SK-N-SH (cell line): ENCODE results near the gene RNLS. TPM values are rescaled to one million over a fixed set of nuclear protein-coding genes. Genes with fewer than 3 reads are reported as not detected.

Source experiments
- CTCF ChIA-PET: fragments of 300-600, 350-600 bp; formaldehyde crosslinking; extraction: SDS; loops from one replicate; lab custom pipeline; 2021; lab: Yijun Ruan, JAX
- POLR2A ChIA-PET: fragments of 350-600 bp; sonication (Branson Sonifier 250); formaldehyde crosslinking; extraction: SDS; loops from one replicate; lab custom pipeline; 2020; ENCODE audit warnings: antibody characterized with exemption, inconsistent platforms; lab: Yijun Ruan, JAX
- DNase-seq: peaks from one replicate; pipeline ENCODE4 v3.0.0; 2012
- H2AFZ ChIP-seq: fragments of 200-600 bp; sonication (generic); 2 replicates; pipeline ENCODE4 v1.8.1; 2016; ENCODE audit warnings: antibody characterized with exemption, mild to moderate bottlenecking, low read depth
- H3F3A ChIP-seq: fragments of 200-600 bp; sonication (generic); replicated peaks from 2 replicates; pipeline ENCODE3; 2016; ENCODE audit warnings: antibody characterized with exemption, mild to moderate bottlenecking; ENCODE audit not compliant: insufficient read depth
- H3K27ac ChIP-seq, 2 experiments: fragments of 200-500 bp in 1 of 2; fragments of 200-600 bp in 1 of 2; sonication (Bioruptor generic) in 1 of 2; sonication (generic), shearing (Covaris generic) in 1 of 2; 2 replicates each; pipeline versions ENCODE4 v1.5.1 to v1.6.1; 2014 to 2016; ENCODE audit warnings: low read depth in 2 of 2, inconsistent platforms in 1 of 2, low read length in 1 of 2, mild to moderate bottlenecking in 1 of 2, mixed read lengths in 1 of 2
- H3K27me3 ChIP-seq: fragments of 200-600 bp; sonication (generic), shearing (Covaris generic); 2 replicates; pipeline ENCODE4 v1.6.1; 2016; ENCODE audit warnings: mixed run types; ENCODE audit not compliant: insufficient read depth
- H3K36me3 ChIP-seq, 2 experiments: fragments of 200-500 bp in 1 of 2; fragments of 200-600 bp in 1 of 2; sonication (Bioruptor generic) in 1 of 2; sonication (generic) in 1 of 2; replicated peaks in 1 of 2; 2 replicates each; pipeline versions ENCODE3 to v1.5.1; 2014 to 2016; ENCODE audit warnings: low read length in 1 of 2, mild to moderate bottlenecking in 1 of 2; ENCODE audit not compliant: insufficient read depth in 2 of 2, control insufficient read depth in 1 of 2
- H3K4me1 ChIP-seq, 2 experiments: fragments of 200-500 bp in 1 of 2; fragments of 200-600 bp in 1 of 2; sonication (Bioruptor generic) in 1 of 2; sonication (generic), shearing (Covaris generic) in 1 of 2; 2 replicates each; pipeline versions ENCODE4 v1.5.1 to v1.6.1; 2014 to 2016; ENCODE audit warnings: low read depth in 1 of 2, low read length in 1 of 2, mixed run types in 1 of 2; ENCODE audit not compliant: insufficient read depth in 2 of 2, control insufficient read depth in 1 of 2
- H3K4me2 ChIP-seq: fragments of 200-600 bp; sonication (generic), shearing (Covaris generic); 2 replicates; pipeline ENCODE4 v1.6.1; 2017; ENCODE audit warnings: mixed run types
- H3K4me3 ChIP-seq, 2 experiments: fragments of 200-500 bp in 1 of 2; fragments of 200-600 bp in 1 of 2; sonication (Bioruptor generic) in 1 of 2; sonication (generic), shearing (Covaris generic) in 1 of 2; 2 replicates each; pipeline versions ENCODE4 v1.5.1 to v1.8.1; 2014 to 2016; ENCODE audit warnings: low read depth in 2 of 2, inconsistent platforms in 1 of 2, low read length in 1 of 2, mild to moderate bottlenecking in 1 of 2, mixed read lengths in 1 of 2, moderate library complexity in 1 of 2
- H3K79me2 ChIP-seq: fragments of 200-600 bp; sonication (generic); 2 replicates; pipeline ENCODE4 v1.8.1; 2017; ENCODE audit warnings: mild to moderate bottlenecking; ENCODE audit not compliant: insufficient read depth
- H3K9ac ChIP-seq: fragments of 200-600 bp; sonication (generic); 2 replicates; pipeline ENCODE4 v1.6.1; 2017; ENCODE audit warnings: mixed run types
- H3K9me2 ChIP-seq: fragments of 200-600 bp; sonication (generic); 2 replicates; pipeline ENCODE4 v1.6.1; 2017; ENCODE audit warnings: mixed run types
- H3K9me3 ChIP-seq: fragments of 200-600 bp; sonication (generic); 2 replicates; pipeline ENCODE4 v1.6.1; 2017; ENCODE audit warnings: mixed run types, mild to moderate bottlenecking, moderate library complexity
- H4K20me1 ChIP-seq: fragments of 200-600 bp; sonication (generic); 2 replicates; pipeline ENCODE4 v1.6.1; 2017; ENCODE audit warnings: mild to moderate bottlenecking, mixed run types; ENCODE audit not compliant: insufficient read depth
- CHD2 ChIP-seq: fragments of 150-350 bp; IDR thresholded peaks from 2 replicates; pipeline ENCODE4 v1.6.1; 2018; ENCODE audit warnings: low read length; ENCODE audit not compliant: partially characterized antibody
- EP300 ChIP-seq, 2 experiments: IDR thresholded peaks; 2 replicates each; pipeline versions ENCODE4 v1.4.0 to v1.6.1; 2012; ENCODE audit warnings: borderline replicate concordance in 1 of 2, low read depth in 1 of 2, low read length in 1 of 2
- EZH2phosphoT487 ChIP-seq: fragments of 200-600 bp; sonication (generic); IDR thresholded peaks from 2 replicates; pipeline ENCODE4 v1.6.1; 2017; ENCODE audit warnings: low read depth, mixed run types, mild to moderate bottlenecking, antibody characterized with exemption, moderate library complexity, borderline replicate concordance
- FOSL2 ChIP-seq: IDR thresholded peaks from 2 replicates; pipeline ENCODE4 v1.4.0; 2012; ENCODE audit warnings: low read depth, mild to moderate bottlenecking, moderate library complexity, borderline replicate concordance
- FOXM1 ChIP-seq: IDR thresholded peaks from 2 replicates; pipeline ENCODE4 v1.4.0; 2012; ENCODE audit warnings: low read depth, mild to moderate bottlenecking
- GABPA ChIP-seq: IDR thresholded peaks from 2 replicates; pipeline ENCODE4 v1.4.0; 2012; ENCODE audit warnings: low read depth, mild to moderate bottlenecking
- JUND ChIP-seq: IDR thresholded peaks from 2 replicates; pipeline ENCODE4 v1.4.0; 2012
- MEF2A ChIP-seq: IDR thresholded peaks from 2 replicates; pipeline ENCODE4 v1.4.0; 2012; ENCODE audit warnings: low read depth, borderline replicate concordance
- NRF1 ChIP-seq: IDR thresholded peaks from 2 replicates; pipeline ENCODE4 v1.6.1; 2012; ENCODE audit warnings: low read depth, mild to moderate bottlenecking, low read length
- POLR2AphosphoS5 ChIP-seq: IDR thresholded peaks from 2 replicates; pipeline ENCODE4 v1.6.1; 2012; ENCODE audit warnings: low read depth, low read length
- RAD21 ChIP-seq: IDR thresholded peaks from 2 replicates; pipeline ENCODE4 v1.6.1; 2012; ENCODE audit warnings: mild to moderate bottlenecking, low read length
- RXRA ChIP-seq: IDR thresholded peaks from 2 replicates; pipeline ENCODE4 v1.4.0; 2012; ENCODE audit warnings: low read depth, mild to moderate bottlenecking, borderline replicate concordance
- SIN3A ChIP-seq: IDR thresholded peaks from 2 replicates; pipeline ENCODE4 v1.6.1; 2012; ENCODE audit warnings: low read depth, mild to moderate bottlenecking, low read length, moderate library complexity, borderline replicate concordance
- TAF1 ChIP-seq: IDR thresholded peaks from 2 replicates; pipeline ENCODE4 v1.6.1; 2012; ENCODE audit warnings: low read depth, mild to moderate bottlenecking, low read length, moderate library complexity, borderline replicate concordance
- TCF12 ChIP-seq: IDR thresholded peaks from 2 replicates; pipeline ENCODE4 v1.4.0; 2012
- TEAD4 ChIP-seq: IDR thresholded peaks from 2 replicates; pipeline ENCODE4 v1.4.0; 2012; ENCODE audit warnings: mild to moderate bottlenecking, borderline replicate concordance; ENCODE audit not compliant: insufficient read depth
- USF1 ChIP-seq: IDR thresholded peaks from 2 replicates; pipeline ENCODE4 v1.4.0; 2012; ENCODE audit warnings: low read depth, borderline replicate concordance
- USF2 ChIP-seq: fragments of 150-350 bp; IDR thresholded peaks from 2 replicates; pipeline ENCODE4 v1.6.1; 2017; ENCODE audit warnings: antibody characterized with exemption, low read length, low read depth, borderline replicate concordance
- WGBS: methylation state at CpG from one replicate; pipeline ENCODE4 v1.1.6; 2017; ENCODE audit warnings: low lambda C conversion rate; 5-methylcytosine and 5-hydroxymethylcytosine counted together
- polyA plus RNA-seq, 3 experiments: library from polyadenylated mRNA; depleted of rRNA; stranded (reverse); fragments of >200 nt; gene quantifications; 2 replicates each; pipeline ENCODE4 v1.2.3, GENCODE V29; 2012
- TF ChIP-seq, protein P1 (sequence below): IDR thresholded peaks from 2 replicates; pipeline ENCODE4; 2012
- TF ChIP-seq, protein P2 (sequence below): fragments of 200-600 bp; sonication (generic); IDR thresholded peaks from 2 replicates; pipeline ENCODE4 v1.6.1; 2017; ENCODE audit warnings: antibody characterized with exemption, mild to moderate bottlenecking, moderate library complexity
- TF ChIP-seq, protein P3 (sequence below): IDR thresholded peaks from 2 replicates; pipeline ENCODE4 v1.6.1; 2012; ENCODE audit warnings: mild to moderate bottlenecking, low read depth, low read length, moderate library complexity
- TF ChIP-seq, protein P4 (sequence below): IDR thresholded peaks from 2 replicates; pipeline ENCODE4 v1.4.0; 2012; ENCODE audit warnings: low read depth

The RNLS gene
- polyA plus RNA-seq, 1 of the 3 experiments (the other 2 are of a cell fraction), result not detected

DNA sequence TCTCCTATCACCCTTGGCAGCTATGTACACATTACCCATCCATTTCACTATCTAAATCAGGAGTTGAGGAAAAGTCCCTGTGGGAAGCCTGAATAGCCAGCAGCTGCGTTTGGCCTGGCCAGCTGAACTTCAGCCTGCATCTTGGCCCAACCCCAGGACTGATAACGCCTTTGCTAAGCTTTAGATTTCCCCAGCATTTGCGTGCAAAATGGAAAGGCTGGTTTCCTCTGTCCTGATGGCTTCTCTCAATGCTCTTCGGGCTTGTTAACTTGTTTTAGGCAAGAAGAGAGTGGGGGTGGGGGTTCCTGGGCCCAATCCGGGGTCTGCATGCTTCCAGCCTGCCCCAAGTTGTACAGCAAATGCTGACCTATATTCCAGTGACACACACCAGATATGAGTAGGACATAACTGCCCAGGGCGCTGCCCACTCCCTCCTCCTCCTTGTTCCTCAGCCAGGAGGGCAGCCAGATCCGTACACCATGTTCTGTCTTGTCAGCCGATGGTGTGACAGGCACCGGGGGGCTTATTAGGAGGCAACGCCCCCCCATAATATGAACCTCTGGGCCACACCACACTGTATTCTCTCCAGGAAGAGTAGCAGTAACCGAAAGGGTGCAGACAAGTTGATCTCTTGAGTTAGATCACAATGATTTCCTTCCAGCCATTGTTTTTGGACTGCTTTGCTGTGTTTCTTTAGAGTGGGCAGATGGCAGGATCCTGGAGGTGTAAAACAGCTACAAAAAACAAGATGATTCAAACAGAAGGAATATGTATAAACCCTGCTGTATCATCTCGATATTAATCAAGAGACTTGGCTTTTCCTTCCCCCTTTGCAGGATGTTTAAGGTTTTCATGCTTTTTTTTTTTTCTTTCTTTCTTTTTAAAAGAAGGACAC is 339.0 kb downstream of the RNLS start:
- DNase-seq, result peak; percentile 76
- no peaks in the 10 kb centered on the region for H3K9me2 ChIP-seq
- peak overlapping the region; percentile 66 for H2AFZ ChIP-seq
- POLR2A ChIA-PET, result interaction anchor here (0.6 to 2.3 kb wide), 7 partner anchors 36 to 381 kb away, joined by 3 to 12 read pairs (median 3); partner anchors contain the start of genes KLLN and PTEN
- WGBS, result 17% methylated on average over 10 of the region's 12 CpGs
- no peaks in the 10 kb centered on the region for H3K9me3 ChIP-seq
- peaks cover 0 to 31% of the 10 kb centered on the region in 2 experiments; a peak in 2 of 4 replicates for H3K4me1 ChIP-seq
- CTCF ChIA-PET, result interaction anchor here (0.7 to 1.2 kb wide), 2 partner anchors 91 to 118 kb away, joined by 3 read pairs; no protein-coding TSS in a partner anchor
- H3F3A ChIP-seq, result no peaks in the 10 kb centered on the region
- no peaks in the 10 kb centered on the region for H4K20me1 ChIP-seq
- H3K36me3 ChIP-seq, result no peaks in the 10 kb centered on the region
- H3K4me2 ChIP-seq, result peak overlapping the region; percentile 67
- peak overlapping the region; percentile 41 to 99; a peak in 3 of 4 replicates for H3K27ac ChIP-seq
- no peaks in the 10 kb centered on the region for H3K27me3 ChIP-seq
- peak overlapping the region; percentile 7 to 17; a peak in 3 of 4 replicates for H3K4me3 ChIP-seq
- no peak overlapping the region for H3K9ac ChIP-seq
- no peaks in the 10 kb centered on the region for H3K79me2 ChIP-seq
- TF ChIP-seq RXRA (0 out of 2 replicates have a peak, but pooled peaks have one; percentile 18), TCF12 (peak; percentile 60), GABPA (no peak), FOXM1 (no peak), JUND (no peak), SIN3A (no peak), NRF1 (no peak), EZH2phosphoT487 (no peak), TAF1 (no peak), RAD21 (peak; percentile 55), USF1 (no peak), TEAD4 (no peak), CHD2 (peak; percentile 72), MEF2A (no peak), POLR2AphosphoS5 (0 out of 2 replicates have a peak, but pooled peaks have one; percentile 12), FOSL2 (peak; percentile 17; the same call in 1 of the 2 replicates), EP300 (IDR thresholded peaks at IDR 0.05; ENCODE audit: borderline replicate concordance in 1 of 2, low read depth in 1 of 2, low read length in 1 of 2) (peak in 1 of 2 experiments; percentile 86; a peak in 3 of 4 replicates), USF2 (no peak)
- TF ChIP-seq, protein P1, sequence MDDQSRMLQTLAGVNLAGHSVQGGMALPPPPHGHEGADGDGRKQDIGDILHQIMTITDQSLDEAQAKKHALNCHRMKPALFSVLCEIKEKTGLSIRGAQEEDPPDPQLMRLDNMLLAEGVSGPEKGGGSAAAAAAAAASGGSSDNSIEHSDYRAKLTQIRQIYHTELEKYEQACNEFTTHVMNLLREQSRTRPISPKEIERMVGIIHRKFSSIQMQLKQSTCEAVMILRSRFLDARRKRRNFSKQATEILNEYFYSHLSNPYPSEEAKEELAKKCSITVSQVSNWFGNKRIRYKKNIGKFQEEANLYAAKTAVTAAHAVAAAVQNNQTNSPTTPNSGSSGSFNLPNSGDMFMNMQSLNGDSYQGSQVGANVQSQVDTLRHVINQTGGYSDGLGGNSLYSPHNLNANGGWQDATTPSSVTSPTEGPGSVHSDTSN, result peak; percentile 26; the same call in 1 of the 2 replicates
- TF ChIP-seq, protein P2, sequence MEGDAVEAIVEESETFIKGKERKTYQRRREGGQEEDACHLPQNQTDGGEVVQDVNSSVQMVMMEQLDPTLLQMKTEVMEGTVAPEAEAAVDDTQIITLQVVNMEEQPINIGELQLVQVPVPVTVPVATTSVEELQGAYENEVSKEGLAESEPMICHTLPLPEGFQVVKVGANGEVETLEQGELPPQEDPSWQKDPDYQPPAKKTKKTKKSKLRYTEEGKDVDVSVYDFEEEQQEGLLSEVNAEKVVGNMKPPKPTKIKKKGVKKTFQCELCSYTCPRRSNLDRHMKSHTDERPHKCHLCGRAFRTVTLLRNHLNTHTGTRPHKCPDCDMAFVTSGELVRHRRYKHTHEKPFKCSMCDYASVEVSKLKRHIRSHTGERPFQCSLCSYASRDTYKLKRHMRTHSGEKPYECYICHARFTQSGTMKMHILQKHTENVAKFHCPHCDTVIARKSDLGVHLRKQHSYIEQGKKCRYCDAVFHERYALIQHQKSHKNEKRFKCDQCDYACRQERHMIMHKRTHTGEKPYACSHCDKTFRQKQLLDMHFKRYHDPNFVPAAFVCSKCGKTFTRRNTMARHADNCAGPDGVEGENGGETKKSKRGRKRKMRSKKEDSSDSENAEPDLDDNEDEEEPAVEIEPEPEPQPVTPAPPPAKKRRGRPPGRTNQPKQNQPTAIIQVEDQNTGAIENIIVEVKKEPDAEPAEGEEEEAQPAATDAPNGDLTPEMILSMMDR, result no peak
- TF ChIP-seq, protein P3, sequence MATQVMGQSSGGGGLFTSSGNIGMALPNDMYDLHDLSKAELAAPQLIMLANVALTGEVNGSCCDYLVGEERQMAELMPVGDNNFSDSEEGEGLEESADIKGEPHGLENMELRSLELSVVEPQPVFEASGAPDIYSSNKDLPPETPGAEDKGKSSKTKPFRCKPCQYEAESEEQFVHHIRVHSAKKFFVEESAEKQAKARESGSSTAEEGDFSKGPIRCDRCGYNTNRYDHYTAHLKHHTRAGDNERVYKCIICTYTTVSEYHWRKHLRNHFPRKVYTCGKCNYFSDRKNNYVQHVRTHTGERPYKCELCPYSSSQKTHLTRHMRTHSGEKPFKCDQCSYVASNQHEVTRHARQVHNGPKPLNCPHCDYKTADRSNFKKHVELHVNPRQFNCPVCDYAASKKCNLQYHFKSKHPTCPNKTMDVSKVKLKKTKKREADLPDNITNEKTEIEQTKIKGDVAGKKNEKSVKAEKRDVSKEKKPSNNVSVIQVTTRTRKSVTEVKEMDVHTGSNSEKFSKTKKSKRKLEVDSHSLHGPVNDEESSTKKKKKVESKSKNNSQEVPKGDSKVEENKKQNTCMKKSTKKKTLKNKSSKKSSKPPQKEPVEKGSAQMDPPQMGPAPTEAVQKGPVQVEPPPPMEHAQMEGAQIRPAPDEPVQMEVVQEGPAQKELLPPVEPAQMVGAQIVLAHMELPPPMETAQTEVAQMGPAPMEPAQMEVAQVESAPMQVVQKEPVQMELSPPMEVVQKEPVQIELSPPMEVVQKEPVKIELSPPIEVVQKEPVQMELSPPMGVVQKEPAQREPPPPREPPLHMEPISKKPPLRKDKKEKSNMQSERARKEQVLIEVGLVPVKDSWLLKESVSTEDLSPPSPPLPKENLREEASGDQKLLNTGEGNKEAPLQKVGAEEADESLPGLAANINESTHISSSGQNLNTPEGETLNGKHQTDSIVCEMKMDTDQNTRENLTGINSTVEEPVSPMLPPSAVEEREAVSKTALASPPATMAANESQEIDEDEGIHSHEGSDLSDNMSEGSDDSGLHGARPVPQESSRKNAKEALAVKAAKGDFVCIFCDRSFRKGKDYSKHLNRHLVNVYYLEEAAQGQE, result no peak
- TF ChIP-seq, protein P4, sequence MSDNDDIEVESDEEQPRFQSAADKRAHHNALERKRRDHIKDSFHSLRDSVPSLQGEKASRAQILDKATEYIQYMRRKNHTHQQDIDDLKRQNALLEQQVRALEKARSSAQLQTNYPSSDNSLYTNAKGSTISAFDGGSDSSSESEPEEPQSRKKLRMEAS, result no peak
